Stomach (tissue), 4 donors: Measurements from ENCODE around the gene TCAIM.

ENCODE experiments used
- CTCF ChIP-seq, 7 experiments: fragments of 450-650 bp in 4 of 7; fragments of 200-600 bp in 3 of 7; sonication (generic) in 3 of 7; IDR thresholded peaks; one replicate each; pipeline ENCODE4 v1.5.1; 2016 to 2019; ENCODE audit warnings: antibody characterized with exemption in 7 of 7, control low read depth in 2 of 7, mild to moderate bottlenecking in 1 of 7
- POLR2A ChIP-seq, 4 donors: fragments of 450-650 bp; IDR thresholded peaks; one replicate each; pipeline ENCODE4 v1.6.1; 2016; ENCODE audit warnings: antibody characterized with exemption in 4 of 4, control low read depth in 2 of 4, mild to moderate bottlenecking in 1 of 4, moderate library complexity in 1 of 4
- POLR2AphosphoS5 ChIP-seq, 3 donors: sonication (generic); formaldehyde crosslinking; IDR thresholded peaks; one replicate each; pipeline ENCODE4 v1.6.1; 2016; ENCODE audit warnings: antibody characterized with exemption in 3 of 3

- TF ChIP-seq CTCF (IDR thresholded peaks at IDR 0.05) = no peak
- no peak for TF ChIP-seq POLR2AphosphoS5 (IDR thresholded peaks at IDR 0.05)
- no peak for TF ChIP-seq POLR2A (IDR thresholded peaks at IDR 0.05)
Observed at GRCh38 chr3:44398853-44399252, 60.3 kb downstream of the TCAIM start.
